Body of pancreas (tissue), 4 donors: Measurements from ENCODE around the gene SSTR1.

Experiments
- CTCF ChIP-seq, 7 experiments: fragments of 450-650 bp in 4 of 7; fragments of 200-600 bp in 3 of 7; sonication (generic) in 3 of 7; IDR thresholded peaks; one replicate each; pipeline ENCODE4 v1.5.1; 2016 to 2019; ENCODE audit warnings: antibody characterized with exemption in 7 of 7
- POLR2A ChIP-seq, 3 donors: fragments of 450-650 bp; IDR thresholded peaks; one replicate each; pipeline ENCODE4 v1.6.1; 2016; ENCODE audit warnings: antibody characterized with exemption in 3 of 3, mild to moderate bottlenecking in 2 of 3

DNA sequence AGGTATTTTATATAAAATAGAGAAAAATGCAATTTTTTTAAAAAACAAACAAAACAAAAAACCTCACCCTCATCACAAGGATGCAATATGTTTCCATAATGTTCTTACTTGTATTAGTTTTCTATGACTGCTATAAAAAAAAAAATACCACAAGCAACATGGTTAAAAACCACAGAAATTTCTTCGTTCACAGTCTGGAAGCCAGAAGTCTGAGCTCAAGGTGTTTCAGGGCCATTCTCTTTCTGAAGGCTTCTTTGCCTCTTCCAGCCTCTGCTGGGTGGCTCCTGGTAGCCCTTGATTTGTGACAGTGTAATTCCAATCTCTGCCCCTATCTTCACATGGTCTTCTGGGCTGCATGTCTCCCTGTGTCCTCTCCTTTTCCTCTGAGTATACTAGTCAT is 21.5 kb upstream of the SSTR1 start:
- no peak for TF ChIP-seq CTCF (IDR thresholded peaks at IDR 0.05)
- no peak for TF ChIP-seq POLR2A (IDR thresholded peaks at IDR 0.05)
